ENCODE results near the gene HS3ST3A1. TPM values are rescaled to one million over a fixed set of nuclear protein-coding genes. Genes with fewer than 3 reads are reported as not detected.

HS3ST3A1 gene
- total RNA-seq, 1 donor from 2014 or later = 14.7 TPM

- Mint-ChIP-seq H3K4me1 (peaks cover 29% of the 10 kb centered on the region), H3K4me3 (no peak overlapping the region), H3K9me3 (peaks cover 3% of the 10 kb centered on the region), H3K36me3 (ENCODE audit: low read depth) (peaks cover under 1% of the 10 kb centered on the region), H3K27me3 (ENCODE audit: low read depth) (no peaks in the 10 kb centered on the region), H3K27ac (ENCODE audit: unreplicated experiment) (no peak overlapping the region)
- no peak for TF ChIP-seq CTCF (conservative IDR thresholded peaks at IDR 0.05)
- DNase-seq (ENCODE audit: low read depth, low spot score) = no peak
Measured at GRCh38 chr17:13457783-13458182, 143.9 kb downstream of the HS3ST3A1 start.

Small RNAs within 50 kb of the gene (microRNA-seq; reads per million reads assigned to microRNA genes)
- not detected for gene MIR548H3

All from neural crest cell (in vitro differentiated cells).